ENCODE measurements around the gene SORCS2. TPM values are rescaled to one million over a fixed set of nuclear protein-coding genes. Genes with fewer than 3 reads are reported as not detected.
"Not testable (repeated sequence)": the region's sequence is repeated elsewhere in the genome, so short reads cannot be mapped to it uniquely, and the experiment has no call there.

SORCS2 gene
- total RNA-seq, 1 experiment from 2014 or later, result not detected

GRCh38 chr4:7584098-7584497 is 391.8 kb downstream of the SORCS2 start:
- DNase-seq (ENCODE audit: extremely low read depth, low read depth), result no peak

GRCh38 chr4:7584606-7585159 is 392.3 kb downstream of the SORCS2 start:
- DNase-seq (ENCODE audit: extremely low read depth, low read depth), result no peak

GRCh38 chr4:7585768-7586167 is 393.4 kb downstream of the SORCS2 start:
- DNase-seq (ENCODE audit: extremely low read depth, low read depth), result no peak

- no peak for DNase-seq (ENCODE audit: extremely low read depth, low read depth)
Measured at GRCh38 chr4:7587433-7588405, 395.4 kb downstream of the SORCS2 start.

- no peak for DNase-seq (ENCODE audit: extremely low read depth, low read depth)
Measured at GRCh38 chr4:7590189-7590588, 397.9 kb downstream of the SORCS2 start.

GRCh38 chr4:7590899-7591298 is 398.6 kb downstream of the SORCS2 start:
- no peak for DNase-seq (ENCODE audit: extremely low read depth, low read depth)

- no peak for DNase-seq (ENCODE audit: extremely low read depth, low read depth)
Measured at GRCh38 chr4:7591409-7592053, 399.2 kb downstream of the SORCS2 start.

GRCh38 chr4:7593646-7594412 is 401.5 kb downstream of the SORCS2 start:
- DNase-seq (ENCODE audit: extremely low read depth, low read depth), result no peak

- DNase-seq (ENCODE audit: extremely low read depth, low read depth), result no peak
Measured at GRCh38 chr4:7595934-7596461, 403.7 kb downstream of the SORCS2 start.

- DNase-seq (ENCODE audit: extremely low read depth, low read depth), result no peak
Measured at GRCh38 chr4:7596918-7597606, 404.7 kb downstream of the SORCS2 start.

- no peak for DNase-seq (ENCODE audit: extremely low read depth, low read depth)
Measured at GRCh38 chr4:7598939-7599790, 406.8 kb downstream of the SORCS2 start.

- no peak for DNase-seq (ENCODE audit: extremely low read depth, low read depth)
Measured at GRCh38 chr4:7600247-7600646, 407.9 kb downstream of the SORCS2 start.

- not testable (repeated sequence) for DNase-seq (ENCODE audit: extremely low read depth, low read depth)
Measured at GRCh38 chr4:7602166-7602565, 409.8 kb downstream of the SORCS2 start.

GRCh38 chr4:7607156-7607910 is 415.0 kb downstream of the SORCS2 start:
- DNase-seq (ENCODE audit: extremely low read depth, low read depth), result no peak

- no peak for DNase-seq (ENCODE audit: extremely low read depth, low read depth)
Measured at GRCh38 chr4:7608046-7608445, 415.7 kb downstream of the SORCS2 start.

GRCh38 chr4:7609316-7609715 is 417.0 kb downstream of the SORCS2 start:
- no peak for DNase-seq (ENCODE audit: extremely low read depth, low read depth)

GRCh38 chr4:7610022-7610670 is 417.8 kb downstream of the SORCS2 start:
- DNase-seq (ENCODE audit: extremely low read depth, low read depth), result no peak

- no peak for DNase-seq (ENCODE audit: extremely low read depth, low read depth)
Measured at GRCh38 chr4:7610841-7611240, 418.5 kb downstream of the SORCS2 start.
